HAP-1 (cell line): ENCODE results near the gene CMAS.
"Not testable (repeated sequence)": the region's sequence is repeated elsewhere in the genome, so short reads cannot be mapped to it uniquely, and the experiment has no call there.

ENCODE experiments used
- DNase-seq, 2 experiments: peaks; one replicate each; pipeline ENCODE4 v3.0.0-alpha.2; 2016 to 2020; ENCODE audit warnings: low spot score in 2 of 2
- H3K27me3 ChIP-seq: fragments of 250-450 bp; sonication (Bioruptor Pico); 2 replicates; pipeline ENCODE4 v1.5.1; 2020; ENCODE audit warnings: low read depth, mild to moderate bottlenecking, moderate library complexity
- H3K36me3 ChIP-seq: fragments of 250-450 bp; sonication (Bioruptor Pico); replicated peaks from 2 replicates; pipeline ENCODE4 v1.5.1; 2020; ENCODE audit warnings: mild to moderate bottlenecking
- H3K4me1 ChIP-seq: fragments of 250-450 bp; sonication (Bioruptor Pico); 2 replicates; pipeline ENCODE4 v1.5.1; 2020; ENCODE audit warnings: mild to moderate bottlenecking
- H3K4me3 ChIP-seq: fragments of 250-450 bp; sonication (Bioruptor Pico); 2 replicates; pipeline ENCODE4 v1.5.1; 2020; ENCODE audit warnings: mild to moderate bottlenecking, moderate library complexity
- H3K9me3 ChIP-seq: fragments of 250-450 bp; sonication (Bioruptor Pico); 2 replicates; pipeline ENCODE4 v1.5.1; 2020; ENCODE audit warnings: mild to moderate bottlenecking, moderate library complexity
- in situ Hi-C: fragments of 300-500 bp; cut with MboI; formaldehyde crosslinking; loops from 3 replicates; pipeline ENCODE4 v1.14.3; 2020; ENCODE audit warnings: low sequenced_read_pairs, inconsistent platforms, mixed read lengths

CMAS gene

DNA sequence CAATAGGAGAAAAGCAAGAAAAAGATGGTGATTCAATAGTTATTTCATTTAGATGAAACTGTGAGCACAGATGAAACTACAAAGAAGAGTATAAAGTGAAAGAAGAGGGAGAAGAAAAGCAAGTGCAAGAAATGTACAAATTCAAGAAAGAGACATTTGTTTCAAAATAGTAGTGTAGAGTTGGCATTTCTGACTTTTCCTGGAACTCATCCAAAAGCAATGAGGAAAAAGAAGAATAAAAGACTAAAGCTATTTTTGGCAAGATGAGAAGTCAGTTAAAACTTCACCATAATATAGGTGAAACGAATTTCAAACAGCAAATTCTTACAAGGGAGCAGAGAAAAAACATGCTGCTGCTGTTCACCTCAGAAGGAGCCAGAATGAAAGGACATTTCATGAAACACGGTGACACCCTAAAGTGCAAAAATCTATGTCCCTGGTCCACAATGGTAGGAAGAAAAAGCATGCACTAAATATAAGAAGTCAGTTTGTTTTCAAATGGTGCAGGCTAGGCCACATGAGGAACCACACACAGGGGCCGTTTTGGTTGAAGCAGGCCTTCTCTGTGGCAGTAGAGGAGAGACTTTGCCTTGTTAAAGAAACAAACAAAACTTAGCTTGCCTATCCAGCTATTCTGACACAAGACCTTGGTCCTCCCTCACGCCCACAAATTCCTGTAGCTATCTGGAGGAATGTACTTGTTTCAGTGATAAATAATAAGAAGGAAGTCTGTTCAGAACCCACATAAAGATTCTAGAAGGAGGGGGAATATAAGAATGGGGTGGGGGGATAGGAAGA, 11.1 kb upstream of the CMAS start:
- H3K4me1 ChIP-seq = no peaks in the 10 kb centered on the region
- H3K27me3 ChIP-seq = no peaks in the 10 kb centered on the region
- no peak for DNase-seq
- H3K9me3 ChIP-seq = no peaks in the 10 kb centered on the region
- H3K4me3 ChIP-seq = no peak overlapping the region
- no peaks in the 10 kb centered on the region for H3K36me3 ChIP-seq
- in situ Hi-C loops = no loop called here

DNA sequence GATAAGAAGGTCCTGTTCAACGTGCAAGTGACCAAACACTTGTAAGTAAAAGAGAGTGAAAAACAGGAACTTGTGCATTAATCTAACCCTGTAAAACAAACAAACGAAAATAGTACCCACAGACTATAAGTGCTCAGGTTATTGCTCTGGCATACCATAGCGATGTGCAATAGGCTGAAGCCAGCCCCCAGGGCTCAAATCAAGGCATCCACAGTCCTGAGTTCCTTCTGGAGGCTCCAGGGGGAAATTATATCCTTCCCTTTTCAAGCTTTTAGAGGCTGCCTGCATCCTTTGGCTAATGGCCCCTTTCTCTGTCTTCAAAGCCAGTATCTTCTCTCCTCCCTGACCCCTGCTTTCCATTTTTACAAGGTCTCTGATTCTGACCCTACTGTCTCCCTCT, 8.1 kb upstream of the CMAS start:
- H3K36me3 ChIP-seq = no peaks in the 10 kb centered on the region
- no peak overlapping the region for H3K4me3 ChIP-seq
- in situ Hi-C loops = no loop called here
- no peaks in the 10 kb centered on the region for H3K4me1 ChIP-seq
- no peaks in the 10 kb centered on the region for H3K27me3 ChIP-seq
- no peaks in the 10 kb centered on the region for H3K9me3 ChIP-seq
- DNase-seq = no peak

DNA sequence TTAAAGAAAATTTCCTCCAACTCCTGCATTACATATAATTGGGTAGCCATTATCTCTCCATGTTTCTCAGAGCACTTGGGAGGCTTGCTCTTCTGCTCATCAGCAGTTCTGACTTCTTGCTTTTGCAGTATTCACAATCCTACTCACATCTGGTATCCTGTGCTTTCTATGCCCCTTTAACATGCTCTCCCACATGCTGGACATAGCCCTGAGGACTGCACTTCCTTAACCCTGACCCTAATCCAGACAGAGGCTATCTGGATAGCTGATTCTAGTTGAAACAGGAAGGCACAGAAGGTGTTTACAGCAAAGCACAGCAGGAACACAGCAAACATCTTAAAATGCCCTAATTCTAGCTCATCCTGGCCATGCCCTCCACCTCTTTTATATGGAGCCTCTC, 7.3 kb upstream of the CMAS start:
- H3K4me1 ChIP-seq = peaks cover 4% of the 10 kb centered on the region
- H3K9me3 ChIP-seq = no peaks in the 10 kb centered on the region
- no peak overlapping the region for H3K4me3 ChIP-seq
- no peaks in the 10 kb centered on the region for H3K27me3 ChIP-seq
- DNase-seq = no peak
- in situ Hi-C loops = no loop called here
- H3K36me3 ChIP-seq = no peaks in the 10 kb centered on the region

DNA sequence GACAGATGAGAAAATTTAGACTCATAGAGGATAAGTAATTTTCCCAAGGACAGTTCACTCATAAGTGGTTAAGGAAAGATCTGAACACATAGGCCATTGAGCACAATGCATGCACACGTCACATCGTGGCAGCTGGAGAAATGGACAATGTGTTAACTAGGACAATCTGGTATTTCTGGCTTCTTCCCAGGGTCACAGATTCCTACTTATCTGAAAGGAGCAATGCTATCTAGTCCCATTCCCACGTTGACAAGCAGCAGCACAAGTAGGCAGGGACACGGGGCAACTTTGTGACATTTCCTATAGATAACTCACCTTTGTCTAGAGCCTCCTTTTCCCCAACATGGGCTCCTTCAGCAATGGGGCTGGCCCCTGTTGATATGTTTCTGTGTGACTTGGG, 6.7 kb upstream of the CMAS start:
- Histone ChIP-seq H3K36me3 (no peaks in the 10 kb centered on the region), H3K4me1 (peaks cover 10% of the 10 kb centered on the region), H3K9me3 (no peaks in the 10 kb centered on the region), H3K27me3 (no peaks in the 10 kb centered on the region), H3K4me3 (no peak overlapping the region)
- no peak for DNase-seq
- in situ Hi-C loops = no loop called here

DNA sequence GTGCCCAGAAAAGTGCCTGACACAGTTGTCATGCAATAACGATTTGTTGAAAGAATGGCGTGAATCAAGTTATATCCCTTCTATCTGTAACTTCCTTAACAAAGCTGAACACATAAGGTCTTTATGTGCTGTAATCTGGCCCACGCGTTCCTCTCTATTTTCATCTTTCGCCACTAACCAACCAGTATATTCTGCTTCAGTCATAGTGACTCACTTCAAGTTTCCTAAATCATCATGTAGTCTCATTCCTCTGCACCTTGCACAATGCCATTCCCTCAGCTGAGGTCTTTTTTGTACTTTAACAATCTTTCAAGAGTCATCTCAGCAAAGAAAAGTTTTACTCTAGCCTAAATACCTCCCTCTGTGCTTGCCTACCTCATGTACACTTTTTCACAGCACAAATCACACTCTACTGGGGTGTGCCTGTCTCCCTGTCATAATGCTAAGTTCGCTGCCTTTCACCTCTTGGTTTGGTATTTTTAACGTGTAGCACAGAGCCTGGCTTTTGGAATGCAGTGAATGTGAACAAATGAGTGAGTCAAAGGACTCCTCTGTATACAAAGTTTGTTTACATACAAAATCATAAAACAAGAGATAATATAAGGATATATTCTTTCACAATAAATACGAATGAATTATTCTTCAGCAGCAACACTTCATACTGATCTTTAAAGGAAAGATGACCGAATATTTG, 2.9 kb upstream of the CMAS start:
- no peak for DNase-seq
- Histone ChIP-seq H3K4me3 (no peak overlapping the region), H3K9me3 (no peaks in the 10 kb centered on the region), H3K27me3 (no peaks in the 10 kb centered on the region), H3K36me3 (no peaks in the 10 kb centered on the region), H3K4me1 (peaks cover 15% of the 10 kb centered on the region)
- in situ Hi-C loops = no loop called here

DNA sequence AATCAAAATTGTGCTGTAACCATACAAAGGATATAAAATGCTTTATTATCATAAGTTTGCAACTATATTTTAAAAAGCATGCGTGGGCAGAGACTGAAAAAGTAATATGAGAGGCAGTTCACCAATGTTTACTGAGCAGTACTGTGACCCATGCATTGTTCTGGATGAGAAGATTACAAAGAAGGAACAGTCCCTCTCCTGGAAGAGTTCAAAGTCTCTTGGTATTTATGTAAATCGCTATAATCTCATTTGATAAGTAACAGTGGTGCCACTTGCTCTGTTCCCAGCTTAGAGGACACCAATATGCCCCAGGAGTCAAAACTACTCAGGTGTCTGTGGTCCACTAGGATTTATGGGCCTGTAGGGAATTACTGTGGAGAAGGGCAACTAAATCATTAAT, 2.1 kb upstream of the CMAS start:
- peak in 1 of 2 experiments; percentile 48 for DNase-seq
- Histone ChIP-seq H3K9me3 (no peaks in the 10 kb centered on the region), H3K4me3 (no peak overlapping the region), H3K27me3 (no peaks in the 10 kb centered on the region), H3K36me3 (no peaks in the 10 kb centered on the region), H3K4me1 (peaks cover 21% of the 10 kb centered on the region)
- in situ Hi-C loops = no loop called here

DNA sequence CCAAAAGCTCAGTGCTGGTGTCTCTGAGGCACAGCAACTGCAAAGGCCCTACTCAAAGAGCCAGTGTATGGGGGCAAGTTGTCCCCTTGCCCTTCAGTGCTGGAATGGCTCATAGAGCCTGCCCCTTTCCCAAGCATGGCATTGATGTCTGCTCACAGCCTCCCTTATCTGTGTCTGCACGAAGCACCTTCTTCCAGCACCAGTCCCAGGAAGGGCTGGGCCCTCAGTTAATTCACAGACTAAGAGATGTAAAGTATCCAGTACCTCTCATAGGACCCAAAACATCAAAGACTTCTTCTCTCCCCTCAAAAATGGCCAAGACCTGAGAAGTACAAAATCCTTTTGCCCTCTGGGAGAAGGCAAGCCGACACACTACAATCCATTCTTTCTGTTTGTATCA, 1.6 kb upstream of the CMAS start:
- no peak for DNase-seq
- Histone ChIP-seq H3K27me3 (no peaks in the 10 kb centered on the region), H3K4me3 (no peak overlapping the region), H3K9me3 (no peaks in the 10 kb centered on the region), H3K36me3 (no peaks in the 10 kb centered on the region; the same call in 1 of the 2 replicates), H3K4me1 (peaks cover 21% of the 10 kb centered on the region)
- in situ Hi-C loops = no loop called here

DNA sequence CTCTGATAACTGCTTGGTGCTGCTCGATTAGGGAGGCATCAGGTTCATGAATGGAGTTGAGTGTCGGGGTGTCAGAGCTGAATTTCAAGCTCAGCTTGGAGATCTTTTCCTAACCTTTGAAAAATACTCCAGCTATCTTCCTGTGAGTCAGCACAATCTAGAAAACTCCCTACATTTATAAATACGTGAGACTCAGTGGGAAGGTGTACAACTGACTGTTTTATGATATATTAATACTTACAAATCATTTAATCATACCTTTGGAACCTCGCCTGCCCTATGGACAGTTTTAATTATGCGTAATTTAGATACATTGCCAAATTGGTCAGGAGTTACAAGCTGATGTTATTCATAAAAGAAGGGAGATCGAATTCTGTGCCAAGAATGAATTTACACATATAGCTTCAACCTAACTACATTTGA, 961 bp downstream of the CMAS start:
- in situ Hi-C loops = no loop called here
- no peaks in the 10 kb centered on the region for H3K9me3 ChIP-seq
- H3K36me3 ChIP-seq = no peaks in the 10 kb centered on the region; the same call in 1 of the 2 replicates
- H3K4me3 ChIP-seq = peak overlapping the region; percentile 87
- H3K27me3 ChIP-seq = no peaks in the 10 kb centered on the region
- no peak for DNase-seq
- peaks cover 21% of the 10 kb centered on the region for H3K4me1 ChIP-seq

DNA sequence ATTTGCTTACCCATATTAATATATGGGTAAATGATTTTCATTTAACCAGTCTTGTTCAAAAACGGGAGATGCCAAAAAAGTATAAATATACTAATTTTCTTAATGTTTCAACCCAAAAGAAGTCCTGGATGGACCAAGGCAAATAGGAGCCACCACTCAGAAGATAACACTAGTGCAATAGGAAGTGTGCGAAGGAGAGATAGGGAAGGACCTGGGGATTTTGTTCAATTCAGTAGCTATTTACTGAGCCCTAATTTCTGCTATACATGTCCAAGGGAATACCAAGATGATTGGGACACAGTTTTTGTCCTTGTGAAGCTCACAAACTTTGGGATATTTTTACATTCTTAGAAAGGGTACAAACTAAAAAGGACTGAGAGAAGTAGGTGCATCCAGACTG, 1.5 kb downstream of the CMAS start:
- H3K4me1 ChIP-seq = peaks cover 21% of the 10 kb centered on the region
- no peak for DNase-seq
- in situ Hi-C loops = no loop called here
- H3K36me3 ChIP-seq = no peaks in the 10 kb centered on the region; the same call in 1 of the 2 replicates
- H3K27me3 ChIP-seq = no peaks in the 10 kb centered on the region
- H3K9me3 ChIP-seq = no peaks in the 10 kb centered on the region
- H3K4me3 ChIP-seq = peak overlapping the region; percentile 87

DNA sequence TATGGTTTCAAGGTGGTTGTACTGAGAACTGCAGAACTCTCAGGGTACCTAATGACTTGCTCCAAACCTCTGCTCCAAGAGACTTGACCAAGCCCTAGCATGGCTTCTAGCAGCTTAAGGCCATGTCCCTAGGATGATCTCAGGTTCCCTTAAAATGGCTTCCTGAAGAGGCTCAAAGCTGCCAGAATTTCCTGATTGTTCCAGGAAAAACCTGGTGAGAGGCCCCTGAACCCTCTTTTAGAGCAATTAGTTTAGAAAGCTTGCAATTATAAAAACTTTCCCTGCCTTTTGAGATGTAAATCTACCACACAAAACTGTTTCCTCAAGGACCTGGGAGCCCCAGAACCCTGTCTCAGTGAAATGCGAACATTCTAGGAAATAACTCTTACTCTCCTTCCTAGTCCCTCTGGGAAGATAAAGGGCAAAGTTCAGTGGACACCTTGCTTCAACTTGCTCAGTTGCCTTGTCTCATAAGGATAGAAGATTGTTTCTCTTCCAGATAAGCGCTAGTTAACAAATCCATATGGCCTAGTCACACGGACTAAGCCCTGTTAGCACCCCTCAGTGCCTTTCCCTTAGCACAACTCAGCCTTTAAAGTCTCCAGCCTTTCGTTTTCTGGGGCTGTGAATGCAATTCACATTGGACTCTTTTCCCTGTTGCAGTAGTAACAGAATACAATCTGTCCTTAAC, 2.5 kb downstream of the CMAS start:
- Histone ChIP-seq H3K4me1 (peaks cover 20% of the 10 kb centered on the region), H3K4me3 (no peak overlapping the region), H3K36me3 (no peaks in the 10 kb centered on the region; the same call in 1 of the 2 replicates), H3K27me3 (no peaks in the 10 kb centered on the region), H3K9me3 (no peaks in the 10 kb centered on the region)
- no peak for DNase-seq
- in situ Hi-C loops = no loop called here

DNA sequence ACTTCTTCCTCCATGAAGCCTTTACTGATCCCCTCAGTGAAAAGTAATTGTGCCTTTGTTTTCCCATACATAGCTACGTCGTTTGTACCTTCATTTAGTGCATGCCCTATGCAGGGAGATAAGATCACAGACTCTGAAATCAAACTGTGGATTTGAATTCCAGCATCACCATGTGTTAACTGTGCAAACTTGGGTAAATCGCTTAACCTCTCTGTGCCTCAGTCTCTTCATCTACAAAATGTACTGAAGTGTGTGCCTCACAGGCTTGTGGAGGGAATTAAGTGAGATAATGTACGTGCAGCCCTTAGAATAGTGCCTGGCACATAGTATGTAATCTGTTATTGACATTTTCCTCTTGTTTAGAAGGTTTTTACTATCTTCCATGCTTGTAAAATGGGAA, 4.1 kb downstream of the CMAS start:
- Histone ChIP-seq H3K4me3 (no peak overlapping the region), H3K9me3 (no peaks in the 10 kb centered on the region), H3K4me1 (peaks cover 11% of the 10 kb centered on the region), H3K36me3 (no peaks in the 10 kb centered on the region; the same call in 1 of the 2 replicates), H3K27me3 (no peaks in the 10 kb centered on the region)
- no peak for DNase-seq
- in situ Hi-C loops = no loop called here

DNA sequence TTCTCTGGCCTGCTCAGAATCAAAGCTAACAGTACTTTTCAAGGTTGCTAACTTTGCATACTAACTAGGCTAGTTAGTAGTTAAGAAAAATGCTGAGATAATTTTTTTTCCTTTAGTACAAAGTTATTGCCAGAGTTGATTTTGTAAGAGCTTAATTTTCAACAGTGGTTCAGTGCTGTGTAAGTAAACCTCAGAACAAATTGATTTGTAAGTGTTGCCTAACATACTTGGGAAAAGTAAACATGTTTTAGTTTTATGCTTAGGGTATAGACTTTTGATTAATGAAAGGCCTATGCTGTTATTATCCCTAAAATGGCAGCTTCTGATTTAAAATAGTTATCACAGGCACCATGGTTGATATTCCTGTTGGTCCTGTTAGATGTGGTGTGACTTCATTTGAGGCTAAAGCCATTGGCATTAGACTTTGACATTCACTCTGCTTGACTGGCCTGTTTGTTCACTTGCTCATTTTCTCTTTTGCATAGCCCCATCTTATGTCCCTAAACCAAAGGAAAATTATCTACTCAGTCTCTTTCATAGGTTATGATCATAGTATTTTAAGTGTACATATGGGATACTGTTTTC, 5.2 kb downstream of the CMAS start:
- H3K27me3 ChIP-seq = no peaks in the 10 kb centered on the region
- H3K36me3 ChIP-seq = peaks cover 9% of the 10 kb centered on the region; the same call in 1 of the 2 replicates
- peaks cover 18% of the 10 kb centered on the region for H3K4me1 ChIP-seq
- H3K4me3 ChIP-seq = no peak overlapping the region
- DNase-seq = no peak
- H3K9me3 ChIP-seq = no peaks in the 10 kb centered on the region
- in situ Hi-C loops = no loop called here

DNA sequence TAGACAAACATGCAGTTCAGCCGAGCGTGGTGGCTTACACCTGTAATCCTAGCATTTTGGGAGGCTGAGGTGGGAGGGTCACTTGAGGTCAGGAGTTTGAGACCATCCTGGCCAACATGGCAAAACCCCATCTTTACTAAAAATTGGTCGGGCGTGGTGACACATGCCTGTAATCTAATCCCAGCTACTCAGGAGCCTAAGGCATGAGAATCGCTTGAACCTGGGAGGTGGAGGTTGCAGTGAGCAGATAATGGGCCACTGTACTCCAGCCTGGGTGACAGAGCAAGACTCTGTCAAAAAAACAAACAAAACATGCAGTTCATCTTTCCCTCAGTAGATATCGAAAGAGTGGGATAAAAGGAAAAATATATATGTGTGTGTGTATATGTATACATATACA, 7.0 kb downstream of the CMAS start:
- in situ Hi-C loops, H3K27me3 ChIP-seq, H3K4me3 ChIP-seq, DNase-seq, H3K9me3 ChIP-seq: not testable (repeated sequence)
- H3K36me3 ChIP-seq = peaks cover 18% of the 10 kb centered on the region
- H3K4me1 ChIP-seq = peaks cover 15% of the 10 kb centered on the region

DNA sequence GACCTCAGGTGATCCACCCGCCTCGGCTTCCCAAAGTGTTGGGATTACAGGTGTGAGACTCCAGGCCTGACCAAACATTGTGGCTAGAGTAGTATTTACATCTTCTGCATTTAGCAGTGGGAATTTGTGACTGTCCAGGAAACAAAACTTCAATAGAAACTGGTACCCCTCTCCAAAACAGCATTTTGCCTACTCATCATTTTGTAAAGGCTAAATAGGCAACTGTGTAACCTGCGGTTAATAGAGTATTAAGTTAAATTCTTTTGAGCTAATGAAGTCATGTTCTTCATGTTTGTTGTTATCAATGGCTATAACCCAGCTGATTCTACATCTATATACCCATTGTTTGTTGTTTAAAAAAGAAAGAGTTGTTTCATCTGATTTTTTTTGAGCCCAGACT, 8.1 kb downstream of the CMAS start:
- no peaks in the 10 kb centered on the region for H3K27me3 ChIP-seq
- H3K4me1 ChIP-seq = peaks cover 8% of the 10 kb centered on the region
- H3K36me3 ChIP-seq = peaks cover 21% of the 10 kb centered on the region
- in situ Hi-C loops = no loop called here
- no peak overlapping the region for H3K4me3 ChIP-seq
- H3K9me3 ChIP-seq = no peaks in the 10 kb centered on the region
- DNase-seq = no peak
